Measurements from ENCODE around the gene RDH13.
"Not testable (repeated sequence)": the region's sequence is repeated elsewhere in the genome, so short reads cannot be mapped to it uniquely, and the experiment has no call there.

Gene RDH13, protein sequence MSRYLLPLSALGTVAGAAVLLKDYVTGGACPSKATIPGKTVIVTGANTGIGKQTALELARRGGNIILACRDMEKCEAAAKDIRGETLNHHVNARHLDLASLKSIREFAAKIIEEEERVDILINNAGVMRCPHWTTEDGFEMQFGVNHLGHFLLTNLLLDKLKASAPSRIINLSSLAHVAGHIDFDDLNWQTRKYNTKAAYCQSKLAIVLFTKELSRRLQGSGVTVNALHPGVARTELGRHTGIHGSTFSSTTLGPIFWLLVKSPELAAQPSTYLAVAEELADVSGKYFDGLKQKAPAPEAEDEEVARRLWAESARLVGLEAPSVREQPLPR

DNA sequence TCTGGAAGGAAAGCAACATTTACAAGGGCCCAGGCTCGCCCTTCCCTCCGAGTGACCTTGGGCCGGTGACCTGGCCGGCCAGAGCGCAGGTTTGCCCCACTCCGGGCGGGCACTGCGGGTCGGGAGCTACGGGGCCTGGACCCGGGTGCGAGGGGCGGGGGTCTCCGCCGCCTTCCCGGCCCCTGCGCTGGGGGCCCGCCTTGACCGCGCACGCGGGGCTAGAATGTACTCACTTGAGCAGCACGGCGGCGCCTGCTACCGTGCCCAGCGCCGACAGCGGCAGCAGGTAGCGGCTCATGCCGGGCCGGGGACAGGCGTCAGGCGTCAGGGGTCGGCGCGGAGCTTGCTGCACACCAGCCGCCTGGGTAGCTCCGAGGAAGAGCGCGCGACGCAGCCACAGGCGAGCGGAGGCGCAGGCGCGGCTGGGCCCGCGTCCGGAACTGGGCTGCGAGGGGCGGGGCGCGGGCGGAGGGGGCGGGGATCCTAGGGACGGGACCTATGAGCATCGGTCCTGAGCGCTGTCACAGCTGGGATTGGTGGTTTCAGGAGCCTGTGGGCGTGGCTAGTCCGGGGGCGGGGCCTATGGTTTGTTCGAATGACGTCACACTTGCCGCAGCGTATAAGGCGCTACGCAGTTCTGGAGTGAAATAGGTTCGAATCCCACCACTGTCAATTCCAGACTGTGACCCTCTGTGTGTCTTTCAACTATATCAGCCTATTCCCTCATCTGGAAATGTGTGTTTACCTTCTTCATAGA, at the start of gene RDH13:
TSS of gene RDH13 (minus strand) at position 414 of the 757 bp plus-strand sequence. CDS start at position 298, 116 bp downstream.
- H3K9ac ChIP-seq: peak within 1 kb of the TSS; percentile 94
- H3K4me2 ChIP-seq: peak within 1 kb of the TSS; percentile 97
- no peaks in the 10 kb centered on the region for H3K9me3 ChIP-seq
- peaks cover 22% of the 10 kb centered on the region for H3K36me3 ChIP-seq
- peak within 1 kb of the TSS; percentile 87 for H3K27ac ChIP-seq
- 0 out of 2 replicates have a peak, but pooled peaks cover 5% of the 10 kb centered on the region for H4K20me1 ChIP-seq
- H3K4me3 ChIP-seq: peak within 1 kb of the TSS; percentile 96
- peaks cover 26% of the 10 kb centered on the region for H3K27me3 ChIP-seq
- TF ChIP-seq Cebpa-rat (IDR thresholded peaks at IDR 0.05): no peak
- H3K4me1 ChIP-seq: peaks cover 23% of the 10 kb centered on the region

DNA sequence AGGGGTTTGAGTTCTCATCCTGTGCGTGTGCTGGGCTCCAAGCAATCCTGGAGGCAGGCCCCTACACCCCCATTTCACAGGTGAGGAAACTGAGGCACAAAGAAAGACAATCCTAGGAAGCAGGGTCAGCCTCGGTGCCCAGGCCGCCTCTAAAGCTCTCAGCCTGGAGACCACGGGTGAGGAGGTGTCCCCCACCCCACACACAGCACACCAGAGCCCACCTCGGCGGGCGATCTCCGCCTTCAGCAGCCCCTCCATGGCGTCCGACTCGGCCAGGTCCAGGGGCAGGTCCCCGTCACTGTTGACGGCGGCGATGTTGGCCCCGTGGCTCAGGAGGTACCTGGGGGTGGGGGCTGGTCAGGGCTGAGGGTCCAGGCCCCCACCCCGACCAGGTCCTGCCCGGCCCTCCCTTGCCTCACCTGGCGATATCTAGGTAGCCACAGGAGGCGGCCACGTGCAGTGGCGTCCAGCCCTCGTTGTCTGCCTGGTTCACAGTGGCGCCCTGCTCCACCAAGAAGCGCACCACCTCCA, 49.4 kb upstream of the RDH13 start:
- Histone ChIP-seq H3K4me2 (no peak overlapping the region), H4K20me1 (peaks cover 95% of the 10 kb centered on the region), H3K4me1 (peaks cover 33% of the 10 kb centered on the region), H3K9me3 (no peaks in the 10 kb centered on the region), H3K9ac (no peak overlapping the region), H3K27ac (no peak overlapping the region), H3K4me3 (no peak overlapping the region), H3K27me3 (no peaks in the 10 kb centered on the region), H3K36me3 (peaks cover 59% of the 10 kb centered on the region)
- TF ChIP-seq Cebpa-rat (IDR thresholded peaks at IDR 0.05): no peak

DNA sequence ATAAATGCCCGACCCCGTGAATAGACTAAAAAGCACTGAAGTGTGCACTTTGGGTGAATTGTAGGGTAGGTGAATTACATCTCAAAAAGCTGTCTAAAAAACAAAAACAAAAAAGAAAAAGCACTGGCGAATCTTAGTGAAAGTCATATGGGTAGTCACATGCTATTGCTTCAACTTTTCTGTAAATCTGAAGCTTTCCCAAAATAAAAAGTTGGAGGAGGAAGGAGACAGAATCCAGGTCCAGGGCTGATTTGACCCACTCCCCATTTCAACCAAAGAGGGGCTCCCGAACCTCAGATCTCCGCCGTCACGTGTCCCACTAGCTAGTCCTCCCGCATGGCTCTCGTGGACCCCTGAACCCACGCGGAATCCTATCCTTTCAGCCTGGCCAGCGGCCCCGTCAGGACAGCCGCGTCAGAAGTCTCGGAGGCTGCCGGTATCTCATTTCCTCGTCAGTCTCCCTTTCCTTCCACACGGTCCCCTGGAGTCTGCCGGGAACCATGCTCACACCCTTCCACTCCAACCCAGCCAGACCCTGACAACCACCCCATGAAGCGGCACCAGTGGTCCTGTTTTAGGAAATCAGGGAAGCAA, 48.4 kb upstream of the RDH13 start:
- H3K4me1 ChIP-seq: peaks cover 33% of the 10 kb centered on the region
- no peak for TF ChIP-seq Cebpa-rat (IDR thresholded peaks at IDR 0.05)
- no peak overlapping the region for H3K4me2 ChIP-seq
- H3K27me3 ChIP-seq: no peaks in the 10 kb centered on the region
- no peak overlapping the region for H3K9ac ChIP-seq
- peaks cover 68% of the 10 kb centered on the region for H3K36me3 ChIP-seq
- H3K4me3 ChIP-seq: no peak overlapping the region
- no peak overlapping the region for H3K27ac ChIP-seq
- H3K9me3 ChIP-seq: no peaks in the 10 kb centered on the region
- H4K20me1 ChIP-seq: peaks cover 96% of the 10 kb centered on the region

DNA sequence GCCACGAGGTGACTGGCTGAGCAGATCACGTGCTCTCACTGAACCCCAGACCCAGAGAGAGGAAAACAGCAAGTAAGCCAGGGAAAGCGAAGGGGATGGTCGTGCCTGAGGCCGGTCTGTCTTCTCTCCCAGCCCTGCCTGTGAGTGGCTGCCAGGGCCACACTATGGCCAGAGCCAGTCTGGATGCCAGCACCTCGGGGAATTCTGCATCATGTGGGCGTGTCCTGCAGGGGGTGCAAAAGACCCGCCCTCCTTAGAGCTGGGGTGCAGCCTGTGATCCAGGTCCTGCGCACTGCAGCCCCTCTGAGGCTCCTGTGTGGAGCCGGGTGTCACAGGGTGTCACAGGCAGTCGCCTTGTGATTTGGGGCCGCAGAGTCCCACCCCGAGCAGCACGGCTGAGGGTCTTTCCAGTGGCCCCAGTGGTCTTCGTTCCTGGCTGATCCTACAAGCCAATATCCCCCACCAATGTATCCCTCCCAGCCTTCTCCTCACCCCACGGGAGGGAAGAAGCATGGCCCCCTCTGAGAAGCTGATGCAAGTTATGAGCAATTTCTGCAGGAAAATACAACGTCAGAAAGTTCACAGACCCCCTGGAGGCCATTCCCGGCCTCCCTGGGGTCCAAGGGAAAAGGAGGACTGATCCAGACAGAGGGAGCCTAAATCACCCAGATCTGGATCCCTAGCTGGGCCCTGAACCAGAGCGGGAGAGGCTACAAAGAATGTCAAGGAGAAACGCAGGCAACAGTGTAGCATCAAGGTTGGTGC, 46.8 kb upstream of the RDH13 start:
- no peak for TF ChIP-seq Cebpa-rat (IDR thresholded peaks at IDR 0.05)
- Histone ChIP-seq H3K4me1 (peaks cover 20% of the 10 kb centered on the region), H3K4me3 (no peak overlapping the region), H3K9ac (no peak overlapping the region), H3K9me3 (no peaks in the 10 kb centered on the region), H3K36me3 (peaks cover 85% of the 10 kb centered on the region), H4K20me1 (peaks cover 96% of the 10 kb centered on the region), H3K4me2 (no peak overlapping the region), H3K27me3 (no peaks in the 10 kb centered on the region), H3K27ac (no peak overlapping the region)

DNA sequence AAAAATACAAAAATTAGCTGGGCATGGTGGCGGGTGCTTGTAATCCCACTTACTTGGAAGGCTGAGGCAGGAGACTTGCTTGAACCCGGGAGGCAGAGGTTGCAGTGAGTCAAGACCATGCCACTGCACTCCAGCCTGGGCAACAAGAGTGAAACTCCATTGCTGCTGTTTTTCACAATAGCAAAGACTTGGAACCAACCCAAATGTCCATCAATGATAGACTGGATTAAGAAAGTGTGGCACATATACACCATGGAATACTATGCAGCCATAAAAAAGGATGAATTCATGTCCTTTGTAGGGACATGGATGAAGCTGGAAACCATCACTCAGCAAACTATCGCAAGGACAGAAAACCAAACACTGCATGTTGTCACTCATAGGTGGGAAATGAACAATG, 44.3 kb upstream of the RDH13 start:
- not testable (repeated sequence) for H3K4me1 ChIP-seq, H3K27me3 ChIP-seq, H3K27ac ChIP-seq, H3K9ac ChIP-seq, H3K4me2 ChIP-seq, H3K9me3 ChIP-seq, H3K4me3 ChIP-seq
- H3K36me3 ChIP-seq: peaks cover 89% of the 10 kb centered on the region
- H4K20me1 ChIP-seq: peaks cover 81% of the 10 kb centered on the region

DNA sequence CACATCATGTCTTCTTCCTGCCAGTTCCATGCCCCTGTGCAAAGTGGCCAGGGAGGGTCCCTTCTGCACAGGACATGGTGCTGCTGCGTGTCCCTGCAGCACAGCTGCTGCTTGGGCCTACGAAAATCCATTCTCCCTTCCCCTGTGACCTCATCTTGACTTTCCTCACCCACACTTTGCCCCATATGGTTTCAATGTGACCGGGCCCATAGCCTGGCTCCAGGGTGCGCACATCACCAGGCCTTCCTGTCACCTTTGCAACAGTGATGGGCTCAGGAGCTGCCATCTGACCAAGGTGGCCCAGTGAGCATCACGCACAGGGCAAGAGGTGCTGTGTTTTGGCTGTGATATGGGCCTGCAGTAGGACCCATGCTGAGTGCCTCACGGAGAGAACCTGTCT, 43.6 kb upstream of the RDH13 start:
- Histone ChIP-seq H3K4me1 (no peaks in the 10 kb centered on the region), H3K4me2 (no peak overlapping the region), H3K4me3 (no peak overlapping the region), H3K9ac (no peak overlapping the region), H3K27ac (no peak overlapping the region), H3K36me3 (peaks cover 90% of the 10 kb centered on the region), H3K9me3 (peaks cover 10% of the 10 kb centered on the region), H3K27me3 (no peaks in the 10 kb centered on the region), H4K20me1 (peaks cover 77% of the 10 kb centered on the region)
- no peak for TF ChIP-seq Cebpa-rat (IDR thresholded peaks at IDR 0.05)

DNA sequence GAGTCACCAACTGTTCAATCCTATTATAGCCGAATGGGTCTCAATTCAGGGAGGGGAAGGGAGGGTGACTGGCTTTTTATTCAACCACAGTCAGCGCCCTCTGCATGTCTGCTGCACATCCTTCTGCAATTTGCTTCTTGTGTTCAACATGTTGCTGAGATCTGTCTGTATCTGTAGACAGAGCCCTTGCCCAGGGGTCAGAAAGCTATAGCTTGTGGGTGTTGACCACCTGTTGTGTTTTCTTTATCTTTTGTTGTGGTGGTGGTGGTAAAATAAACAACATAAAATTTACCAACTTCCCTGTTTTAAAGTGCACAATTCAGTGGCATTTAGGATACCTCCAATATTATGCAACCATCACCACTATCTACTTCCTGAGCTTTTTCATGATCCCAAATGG, 42.3 kb upstream of the RDH13 start:
- Histone ChIP-seq H3K36me3 (peaks cover 93% of the 10 kb centered on the region), H3K9me3 (peaks cover 10% of the 10 kb centered on the region), H3K27ac (no peak overlapping the region), H3K4me3 (no peak overlapping the region), H3K9ac (no peak overlapping the region), H3K4me1 (no peaks in the 10 kb centered on the region; the same call in 1 of the 2 replicates), H3K4me2 (no peak overlapping the region), H3K27me3 (no peaks in the 10 kb centered on the region), H4K20me1 (peaks cover 79% of the 10 kb centered on the region)
- TF ChIP-seq Cebpa-rat (IDR thresholded peaks at IDR 0.05): no peak

DNA sequence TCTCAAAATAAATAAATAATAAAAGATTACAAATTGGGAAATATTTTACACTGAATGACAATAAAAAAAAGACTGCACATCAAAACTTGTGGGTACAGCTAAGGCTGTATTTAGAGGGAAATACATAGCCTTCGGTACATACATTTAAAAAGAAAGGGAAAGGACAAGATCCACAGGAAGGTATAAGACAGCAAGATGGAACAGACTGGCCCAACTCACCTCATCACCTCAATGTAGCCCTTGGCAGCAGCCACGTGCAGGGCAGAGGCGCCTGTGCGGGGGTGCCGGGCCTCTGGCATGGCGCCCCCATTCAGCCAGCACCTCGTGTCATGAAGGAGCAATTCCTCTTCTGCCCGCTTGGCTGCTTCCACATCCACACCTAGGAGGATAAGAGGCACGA, 40.2 kb upstream of the RDH13 start:
- no peak overlapping the region for H3K9ac ChIP-seq

DNA sequence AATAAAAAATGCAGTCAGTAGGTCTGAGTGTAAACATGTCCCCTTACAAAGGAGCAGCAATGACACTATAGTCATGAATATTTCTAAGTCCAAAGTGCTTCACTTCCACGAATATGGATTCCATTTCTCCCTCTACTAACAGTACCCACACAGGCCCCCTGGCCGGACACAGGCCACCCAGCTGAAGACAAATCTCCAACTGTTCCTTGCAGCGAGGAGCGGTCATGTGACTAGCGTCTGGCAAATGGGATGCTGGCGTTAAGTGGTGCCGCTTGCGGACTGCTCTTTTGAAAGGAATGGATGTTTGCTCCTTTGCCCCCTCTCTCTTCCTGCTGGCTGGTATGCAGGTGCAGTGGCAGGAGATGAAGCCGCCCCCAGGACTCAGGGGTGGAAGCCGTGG, 38.3 kb upstream of the RDH13 start:
- Histone ChIP-seq H3K27ac (no peak overlapping the region), H3K4me1 (peaks cover 24% of the 10 kb centered on the region), H3K4me3 (no peak overlapping the region), H3K36me3 (peaks cover 81% of the 10 kb centered on the region), H3K9ac (no peak overlapping the region), H4K20me1 (peaks cover 77% of the 10 kb centered on the region), H3K4me2 (no peak overlapping the region), H3K27me3 (no peaks in the 10 kb centered on the region), H3K9me3 (peaks cover 10% of the 10 kb centered on the region)
- no peak for TF ChIP-seq Cebpa-rat (IDR thresholded peaks at IDR 0.05)

More for the DNA sequence above, 40.2 kb upstream of the RDH13 start:
- H3K4me3 ChIP-seq: 0 out of 2 replicates have a peak overlapping the region, but pooled peaks have one; percentile 4
- H4K20me1 ChIP-seq: peaks cover 79% of the 10 kb centered on the region
- peaks cover 13% of the 10 kb centered on the region for H3K4me1 ChIP-seq
- no peak for TF ChIP-seq Cebpa-rat (IDR thresholded peaks at IDR 0.05)
- peaks cover 10% of the 10 kb centered on the region for H3K9me3 ChIP-seq
- H3K27me3 ChIP-seq: no peaks in the 10 kb centered on the region
- peaks cover 93% of the 10 kb centered on the region for H3K36me3 ChIP-seq
- H3K27ac ChIP-seq: no peak overlapping the region
- H3K4me2 ChIP-seq: no peak overlapping the region
